ENCODE measurements around the gene AK5. TPM values are rescaled to one million over a fixed set of nuclear protein-coding genes. Genes with fewer than 3 reads are reported as not detected.
"Not testable (repeated sequence)": the region's sequence is repeated elsewhere in the genome, so short reads cannot be mapped to it uniquely, and the experiment has no call there.

The AK5 gene
- total RNA-seq, 4 donors from 2014 or later = 0.79 to 4.1 TPM; not detected in 2

DNA sequence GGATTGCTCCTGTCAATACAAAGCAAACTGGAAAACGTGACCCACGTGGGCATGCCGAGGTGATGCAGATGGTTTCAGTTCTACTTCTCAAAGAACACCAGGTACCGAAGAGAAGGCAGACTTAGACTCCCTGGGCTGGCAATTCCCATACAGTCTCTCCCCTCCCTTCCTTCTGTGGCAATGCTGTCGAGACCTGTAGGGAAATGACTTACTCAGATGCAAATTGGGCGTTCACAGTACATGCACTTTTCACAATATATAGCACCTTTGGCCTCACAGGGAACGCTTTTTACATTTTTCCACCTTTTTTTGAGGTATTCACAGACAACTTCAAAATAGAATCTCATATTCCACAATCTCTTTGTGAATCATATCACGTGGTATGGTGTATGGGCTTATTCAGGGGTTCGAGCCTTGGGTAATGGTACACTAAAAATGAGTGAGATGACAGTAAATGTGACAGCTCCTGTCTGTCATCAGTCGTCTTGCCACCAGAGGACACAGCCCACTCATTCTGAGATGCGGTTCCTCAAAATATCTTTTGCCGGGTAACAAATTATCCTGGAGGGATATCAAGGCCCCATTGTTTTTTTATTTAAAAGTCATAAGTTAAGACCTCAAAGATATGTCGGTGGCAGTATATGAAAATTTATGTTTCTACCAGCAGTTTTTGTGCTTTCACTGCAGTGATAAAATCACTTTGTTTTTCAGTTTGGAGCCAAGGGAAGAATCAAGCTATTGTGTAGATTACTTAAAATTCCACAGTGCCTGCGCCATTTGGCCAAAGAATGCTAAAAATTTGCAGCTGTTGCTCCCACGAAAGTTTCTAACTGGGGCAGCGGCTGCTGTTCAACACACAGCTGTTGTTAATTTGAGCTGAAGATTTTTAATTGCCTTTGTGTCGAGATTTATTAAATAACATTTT is 232.3 kb downstream of the AK5 start:
- H3K27ac ChIP-seq = peak overlapping the region; percentile 18 to 58 (median 47)

DNA sequence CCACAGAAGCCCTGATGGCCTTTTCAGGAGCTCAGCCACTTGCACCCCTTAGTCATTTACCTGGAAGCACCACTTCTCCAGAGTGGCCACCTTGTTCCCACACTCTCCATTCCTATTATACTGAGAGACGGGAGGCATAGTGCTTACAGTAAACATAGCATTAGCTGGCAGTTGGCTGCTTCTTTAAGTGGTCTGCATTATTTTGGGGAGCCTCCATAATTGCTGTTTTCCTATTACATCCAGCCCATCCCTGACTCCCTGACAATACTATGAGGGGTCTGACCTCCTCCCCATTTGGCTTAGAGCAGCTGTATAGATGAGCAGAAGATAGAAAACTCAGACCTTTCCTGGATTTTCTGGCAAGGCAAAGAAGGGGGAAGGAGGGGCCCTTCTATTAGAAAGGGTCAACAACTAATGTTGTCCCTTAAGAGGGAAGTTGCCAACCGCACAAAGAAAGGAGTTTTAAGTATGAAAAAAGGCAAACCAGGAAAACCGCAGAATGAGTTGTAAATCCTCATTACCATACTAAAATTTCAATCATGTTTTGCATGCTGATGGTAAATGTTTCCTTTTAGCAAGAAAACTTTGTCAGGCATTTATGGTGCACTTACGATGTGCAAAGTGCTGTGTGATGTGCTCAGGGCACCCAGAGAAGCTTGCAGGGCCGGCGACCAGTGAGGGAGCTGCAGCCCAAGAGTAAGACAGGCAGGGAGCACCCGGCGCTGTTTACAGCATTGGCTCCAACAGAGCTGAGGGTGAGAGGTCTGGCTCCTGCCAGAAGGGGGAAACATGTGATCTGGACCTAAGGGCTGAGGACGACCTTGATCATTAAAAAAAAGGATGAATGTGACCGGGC is 233.3 kb downstream of the AK5 start:
- Histone ChIP-seq H3K9me3 (peaks cover 0 to 4% of the 10 kb centered on the region in 2 donors), H3K27me3 (no peaks in the 10 kb centered on the region), H3K36me3 (no peaks in the 10 kb centered on the region), H3K4me3 (no peak overlapping the region), H3K4me1 (no peaks in the 10 kb centered on the region), H3K27ac (peak overlapping the region; percentile 18 to 58 (median 47))
- intact Hi-C loops (cut with DNase I; ENCODE audit: low total_unique reads) (no loop called here), in situ Hi-C loops (cut with MboI; ENCODE audit: low pct_ligation_motif_present in 1 of 4, low pct_unique_long_range_greater_than_20kb in 1 of 4, low sequenced_read_pairs in 3 of 4) (no loop called here)
- TF ChIP-seq, protein P1, sequence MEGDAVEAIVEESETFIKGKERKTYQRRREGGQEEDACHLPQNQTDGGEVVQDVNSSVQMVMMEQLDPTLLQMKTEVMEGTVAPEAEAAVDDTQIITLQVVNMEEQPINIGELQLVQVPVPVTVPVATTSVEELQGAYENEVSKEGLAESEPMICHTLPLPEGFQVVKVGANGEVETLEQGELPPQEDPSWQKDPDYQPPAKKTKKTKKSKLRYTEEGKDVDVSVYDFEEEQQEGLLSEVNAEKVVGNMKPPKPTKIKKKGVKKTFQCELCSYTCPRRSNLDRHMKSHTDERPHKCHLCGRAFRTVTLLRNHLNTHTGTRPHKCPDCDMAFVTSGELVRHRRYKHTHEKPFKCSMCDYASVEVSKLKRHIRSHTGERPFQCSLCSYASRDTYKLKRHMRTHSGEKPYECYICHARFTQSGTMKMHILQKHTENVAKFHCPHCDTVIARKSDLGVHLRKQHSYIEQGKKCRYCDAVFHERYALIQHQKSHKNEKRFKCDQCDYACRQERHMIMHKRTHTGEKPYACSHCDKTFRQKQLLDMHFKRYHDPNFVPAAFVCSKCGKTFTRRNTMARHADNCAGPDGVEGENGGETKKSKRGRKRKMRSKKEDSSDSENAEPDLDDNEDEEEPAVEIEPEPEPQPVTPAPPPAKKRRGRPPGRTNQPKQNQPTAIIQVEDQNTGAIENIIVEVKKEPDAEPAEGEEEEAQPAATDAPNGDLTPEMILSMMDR (IDR thresholded peaks at IDR 0.05) = no peak
- TF ChIP-seq EP300 (IDR thresholded peaks at IDR 0.05; ENCODE audit: low read depth) = no peak
- TF ChIP-seq POLR2AphosphoS5 (IDR thresholded peaks at IDR 0.05) = no peak
- TF ChIP-seq POLR2A (IDR thresholded peaks at IDR 0.05) = no peak
- WGBS, 2 donors (ENCODE audit: low coverage in 1 of 2) = 33 to 39% methylated on average over 2 to 10 of the region's 10 CpGs
- DNase-seq = no peak

More for the DNA sequence above, 232.3 kb downstream of the AK5 start:
- in situ Hi-C loops (cut with MboI; ENCODE audit: low pct_ligation_motif_present in 1 of 4, low pct_unique_long_range_greater_than_20kb in 1 of 4, low sequenced_read_pairs in 3 of 4) = no loop called here
- no peaks in the 10 kb centered on the region for H3K4me1 ChIP-seq
- no peak for TF ChIP-seq EP300 (IDR thresholded peaks at IDR 0.05; ENCODE audit: low read depth)
- TF ChIP-seq, protein P1 (IDR thresholded peaks at IDR 0.05) = no peak
- TF ChIP-seq POLR2AphosphoS5 (IDR thresholded peaks at IDR 0.05) = no peak
- no peak for TF ChIP-seq POLR2A (IDR thresholded peaks at IDR 0.05)
- intact Hi-C loops (cut with DNase I; ENCODE audit: low total_unique reads) = no loop called here
- peaks cover 0 to 4% of the 10 kb centered on the region in 2 donors for H3K9me3 ChIP-seq
- 57 to 69% methylated on average over 8 to 17 of the region's 17 CpGs for WGBS, 2 donors (ENCODE audit: low coverage in 1 of 2)
- DNase-seq = no peak
- H3K36me3 ChIP-seq = no peaks in the 10 kb centered on the region
- no peaks in the 10 kb centered on the region for H3K27me3 ChIP-seq
- H3K4me3 ChIP-seq = no peak overlapping the region

DNA sequence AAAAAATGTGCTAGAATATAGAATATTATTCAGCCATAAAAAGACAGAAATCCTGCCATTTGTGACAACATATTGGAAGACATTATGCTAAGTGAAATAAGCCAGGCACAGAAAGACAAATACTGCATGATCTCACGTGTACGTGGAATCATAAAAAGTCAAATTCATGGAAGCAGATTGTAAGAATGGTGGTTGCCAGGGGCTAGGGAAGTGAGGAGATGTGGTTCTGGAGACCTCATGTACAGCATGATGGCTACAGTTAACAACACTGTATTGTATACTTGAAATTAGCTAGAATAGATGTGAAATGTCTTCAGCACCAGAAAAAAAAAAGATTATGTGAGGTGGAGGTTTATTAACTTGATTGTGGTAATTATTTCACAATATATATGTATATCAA is 234.3 kb downstream of the AK5 start:
- H3K27me3 ChIP-seq = no peaks in the 10 kb centered on the region
- no peaks in the 10 kb centered on the region for H3K4me1 ChIP-seq
- peaks cover 0 to 4% of the 10 kb centered on the region in 2 donors for H3K9me3 ChIP-seq
- in situ Hi-C loops (cut with MboI; ENCODE audit: low pct_ligation_motif_present in 1 of 4, low pct_unique_long_range_greater_than_20kb in 1 of 4, low sequenced_read_pairs in 3 of 4) (no loop called here), intact Hi-C loops (cut with DNase I; ENCODE audit: low total_unique reads) (no loop called here)
- H3K36me3 ChIP-seq = no peaks in the 10 kb centered on the region
- TF ChIP-seq EP300 (IDR thresholded peaks at IDR 0.05; ENCODE audit: low read depth) (no peak), POLR2A (IDR thresholded peaks at IDR 0.05) (no peak), POLR2AphosphoS5 (IDR thresholded peaks at IDR 0.05) (no peak)
- TF ChIP-seq, protein P1 (IDR thresholded peaks at IDR 0.05) = no peak
- DNase-seq = no peak
- 48 to 72% methylated on average over 2 of the region's 2 CpGs for WGBS, 2 donors (ENCODE audit: low coverage in 1 of 2)
- no peak overlapping the region for H3K27ac ChIP-seq
- H3K4me3 ChIP-seq = no peak overlapping the region

DNA sequence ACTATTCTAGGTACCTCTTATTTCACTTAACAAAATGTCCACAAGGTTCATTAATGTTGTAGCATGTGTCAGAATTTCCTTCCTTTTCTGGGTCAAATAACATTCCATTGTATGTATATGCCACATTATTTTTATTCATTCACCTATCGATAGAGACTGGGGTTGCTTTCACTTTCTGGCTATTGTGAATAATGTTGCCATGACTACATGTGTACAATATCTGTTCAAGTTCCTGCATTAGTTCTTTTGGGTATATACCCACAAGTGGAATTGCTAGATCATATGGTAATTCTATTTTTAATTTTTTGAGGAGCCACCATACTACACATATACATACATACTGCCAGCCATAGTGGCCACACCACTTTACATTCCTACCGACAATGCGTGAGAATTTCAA is 242.2 kb downstream of the AK5 start:
- intact Hi-C loops (cut with DNase I; ENCODE audit: low total_unique reads) (no loop called here), in situ Hi-C loops (cut with MboI; ENCODE audit: low pct_ligation_motif_present in 1 of 4, low pct_unique_long_range_greater_than_20kb in 1 of 4, low sequenced_read_pairs in 3 of 4) (no loop called here)
- Histone ChIP-seq H3K4me3 (no peak overlapping the region), H3K27ac (no peak overlapping the region), H3K4me1 (no peaks in the 10 kb centered on the region), H3K27me3 (no peaks in the 10 kb centered on the region), H3K36me3 (no peaks in the 10 kb centered on the region), H3K9me3 (no peaks in the 10 kb centered on the region)
- WGBS, 2 donors (ENCODE audit: low coverage in 1 of 2) = 92 to 96% methylated on average over 3 of the region's 3 CpGs
- no peak for DNase-seq
- TF ChIP-seq, protein P1 (IDR thresholded peaks at IDR 0.05) = no peak
- TF ChIP-seq POLR2A (IDR thresholded peaks at IDR 0.05) (no peak), EP300 (IDR thresholded peaks at IDR 0.05; ENCODE audit: low read depth) (no peak), POLR2AphosphoS5 (IDR thresholded peaks at IDR 0.05) (no peak)

DNA sequence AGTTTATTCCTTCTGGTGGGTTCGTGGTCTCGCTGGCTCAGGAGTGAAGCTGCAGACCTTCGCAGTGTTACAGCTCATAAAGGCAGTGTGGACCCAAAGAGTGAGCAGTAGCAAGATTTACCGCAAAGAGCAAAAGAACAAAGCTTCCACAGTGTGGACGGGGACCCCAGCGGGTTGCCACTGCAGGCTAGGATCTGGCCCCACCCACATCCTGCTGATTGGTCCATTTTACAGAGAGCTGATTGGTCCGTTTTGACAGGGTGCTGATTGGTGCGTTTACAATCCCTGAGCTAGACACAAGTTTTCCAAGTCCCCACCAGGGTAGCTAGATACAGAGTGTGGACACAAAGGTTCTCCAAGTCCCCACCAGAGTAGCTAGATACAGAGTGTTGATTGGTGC is 249.3 kb downstream of the AK5 start:
- 93% methylated on average over 8 of the region's 8 CpGs; no CpG with 5 or more reads in 1 of the 2 donors for WGBS, 2 donors (ENCODE audit: low coverage in 1 of 2)
- H3K4me1 ChIP-seq; intact Hi-C loops (cut with DNase I; ENCODE audit: low total_unique reads); H3K36me3 ChIP-seq; H3K27me3 ChIP-seq; H3K27ac ChIP-seq; DNase-seq; H3K4me3 ChIP-seq; H3K9me3 ChIP-seq: not testable (repeated sequence)
- in situ Hi-C loops (cut with MboI; ENCODE audit: low pct_ligation_motif_present in 1 of 4, low pct_unique_long_range_greater_than_20kb in 1 of 4, low sequenced_read_pairs in 3 of 4) = loop anchor here in 2 of 4 donors (10.0 to 25.0 kb wide), 2 partner anchors 369 to 376 kb away; no protein-coding TSS in a partner anchor

Measured in transverse colon (tissue), 4 donors.